K562 (cell line): ENCODE data around the gene GDPD2. TPM values are rescaled to one million over a fixed set of nuclear protein-coding genes. Genes with fewer than 3 reads are reported as not detected.

Experiments
- ATAC-seq: fragments of 200-7000 bp; cut with Tn5 transposase; 3 replicates; pipeline ENCODE4 v1.9.1; 2020; ENCODE audit warnings: moderate library complexity
- BruUV-seq: library from RNA; stranded (reverse); fragments of 400-500 nt; replicated peaks from 2 replicates; lab custom pipeline; 2021; lab: Mats Ljungman, UMichigan
- CTCF ChIA-PET: fragments of 300-600 bp; formaldehyde crosslinking; extraction: SDS; loops from one replicate; lab custom pipeline; 2021; ENCODE audit warnings: low intra/inter-chr PET ratio; lab: Yijun Ruan, JAX
- POLR2A ChIA-PET: fragments of 300-600, 350-650 bp; sonication (Branson Sonifier 250); formaldehyde crosslinking; extraction: SDS; loops from one replicate; lab custom pipeline; 2021; ENCODE audit warnings: antibody characterized with exemption, inconsistent platforms; lab: Yijun Ruan, JAX
- DNase-seq, 4 experiments: peaks; one replicate each; pipeline versions ENCODE4 v3.0.0 to v3.0.0-alpha.2; 2011 to 2018; ENCODE audit warnings: low spot score in 3 of 4, mixed read lengths in 3 of 4; ENCODE audit errors: extremely low read depth in 1 of 4
- FAIRE-seq: peaks from 2 replicates; lab custom pipeline; 2011; peaks lifted over from hg19 to GRCh38; lab: Jason Lieb, UNC
- H2AFZ ChIP-seq: 2 replicates; pipeline ENCODE4 v1.6.0; 2011; ENCODE audit warnings: low read depth, low read length, control low read depth, inconsistent platforms
- H3K27ac ChIP-seq: fragments of 200-600 bp; 3 replicates; pipeline ENCODE4 v1.8.0; 2011; ENCODE audit warnings: low read depth, mild to moderate bottlenecking, control low read depth, inconsistent platforms, low read length, moderate library complexity, mixed read lengths; ENCODE audit errors: extremely low read depth
- H3K27me3 ChIP-seq, 2 experiments: fragments of 300-600 bp in 1 of 2; 2 replicates in 1 of 2; 3 replicates in 1 of 2; pipeline versions ENCODE4 v1.6.0 to v1.8.0; 2011; ENCODE audit warnings: inconsistent platforms in 2 of 2, low read length in 2 of 2, mild to moderate bottlenecking in 1 of 2, mixed read lengths in 1 of 2, moderate library complexity in 1 of 2; ENCODE audit not compliant: control insufficient read depth in 2 of 2, insufficient read depth in 2 of 2
- H3K36me3 ChIP-seq: fragments of 300-600 bp; 3 replicates; pipeline ENCODE4 v1.8.0; 2011; ENCODE audit warnings: mild to moderate bottlenecking, low read length, inconsistent platforms; ENCODE audit not compliant: control insufficient read depth, insufficient read depth
- H3K4me1 ChIP-seq, 2 experiments: fragments of 200-600 bp in 1 of 2; replicated peaks in 1 of 2; 2 replicates in 1 of 2; 3 replicates in 1 of 2; pipeline versions ENCODE4 v1.5.1 to v1.8.0; 2011; ENCODE audit warnings: inconsistent platforms in 2 of 2, low read length in 2 of 2, mild to moderate bottlenecking in 1 of 2, mixed read lengths in 1 of 2, moderate library complexity in 1 of 2; ENCODE audit not compliant: control insufficient read depth in 2 of 2, insufficient read depth in 2 of 2
- H3K4me2 ChIP-seq: 2 replicates; pipeline ENCODE4 v1.6.1; 2011; ENCODE audit warnings: low read length, control low read depth, inconsistent platforms, mixed read lengths; ENCODE audit not compliant: insufficient read depth
- H3K4me3 ChIP-seq: fragments of 200-600 bp; sonication (generic), shearing (Covaris generic); 2 replicates; pipeline ENCODE4 v1.5.1; 2016; ENCODE audit warnings: control low read depth, inconsistent platforms
- H3K79me2 ChIP-seq: fragments of 200-600 bp; 3 replicates; pipeline ENCODE4 v1.8.0; 2011; ENCODE audit warnings: low read length, inconsistent platforms; ENCODE audit not compliant: control insufficient read depth, insufficient read depth
- H3K9ac ChIP-seq, 2 experiments: 2 replicates each; pipeline versions ENCODE4 v1.6.0 to v1.6.1; 2011; ENCODE audit warnings: low read depth in 2 of 2, low read length in 2 of 2, control low read depth in 1 of 2, inconsistent platforms in 1 of 2, mild to moderate bottlenecking in 1 of 2, mixed read lengths in 1 of 2; ENCODE audit not compliant: insufficient read depth in 1 of 2
- H3K9me1 ChIP-seq: one replicate; pipeline ENCODE4 v1.6.0; 2011; ENCODE audit warnings: inconsistent platforms, mild to moderate bottlenecking, low read length, moderate library complexity; ENCODE audit not compliant: control insufficient read depth, insufficient read depth
- H3K9me3 ChIP-seq: replicated peaks from 2 replicates; pipeline ENCODE4 v1.5.1; 2011; ENCODE audit warnings: low read depth, low read length, inconsistent platforms; ENCODE audit not compliant: control insufficient read depth, insufficient read depth
- H4K20me1 ChIP-seq: replicated peaks from 2 replicates; pipeline ENCODE4 v1.6.1; 2011; ENCODE audit warnings: low read length, inconsistent platforms, mixed read lengths; ENCODE audit not compliant: control insufficient read depth, insufficient read depth
- ARNT ChIP-seq, 2 experiments: fragments of 450-650 bp; IDR thresholded peaks; 2 replicates each; pipeline ENCODE4 v1.6.1; 2016; ENCODE audit warnings: mild to moderate bottlenecking in 1 of 2
- BMI1 ChIP-seq: fragments of 150-350 bp; IDR thresholded peaks from 2 replicates; pipeline ENCODE4 v1.6.1; 2014; ENCODE audit warnings: low read length
- DMBX1 ChIP-seq: fragments of 250-450 bp; sonication (Bioruptor Pico); IDR thresholded peaks from 2 replicates; pipeline ENCODE4 v1.8.0; 2022; ENCODE audit warnings: inconsistent platforms, mild to moderate bottlenecking, moderate library complexity, borderline replicate concordance
- NELFE ChIP-seq: IDR thresholded peaks from 2 replicates; pipeline ENCODE4 v1.6.1; 2011; ENCODE audit warnings: mild to moderate bottlenecking; ENCODE audit not compliant: insufficient read depth, insufficient read length
- PRMT5 ChIP-seq: sonication (generic); formaldehyde crosslinking; IDR thresholded peaks from 2 replicates; pipeline ENCODE4 v1.5.0; 2020; ENCODE audit warnings: missing genetic modification reagents
- SNIP1 ChIP-seq: fragments of 450-650 bp; IDR thresholded peaks from 2 replicates; pipeline ENCODE4 v1.7.1; 2017; ENCODE audit warnings: low read depth, mild to moderate bottlenecking
- SRSF9 ChIP-seq: fragments of 200-400 bp; formaldehyde crosslinking; IDR thresholded peaks from 2 replicates; pipeline ENCODE4 v1.6.1; 2017; ENCODE audit warnings: low read depth, low read length, borderline replicate concordance
- XRCC3 ChIP-seq: fragments of 450-650 bp; IDR thresholded peaks from 2 replicates; pipeline ENCODE4 v1.6.1; 2017; ENCODE audit warnings: mild to moderate bottlenecking, moderate library complexity
- ZNF124 ChIP-seq: sonication (generic); formaldehyde crosslinking; IDR thresholded peaks from 2 replicates; pipeline ENCODE4 v1.8.1; 2022; ENCODE audit warnings: missing genetic modification reagents
- ZNF551 ChIP-seq: fragments of 250-450 bp; sonication (Bioruptor Pico); IDR thresholded peaks from 2 replicates; pipeline ENCODE4 v1.5.0; 2021; ENCODE audit warnings: mild to moderate bottlenecking, moderate library complexity
- WGBS: fragments of 100-300 bp; shearing (Covaris generic); methylation state at CpG from one replicate; pipeline ENCODE4 v1.1.6; 2016; ENCODE audit warnings: low coverage, mixed read lengths; ENCODE audit not compliant: insufficient coverage; ENCODE audit errors: missing lambda C conversion rate; 5-methylcytosine and 5-hydroxymethylcytosine counted together
- in situ Hi-C: fragments of 300-500 bp; cut with MboI; formaldehyde crosslinking; loops from 4 replicates; pipeline ENCODE4 v1.15.0; 2018; ENCODE audit warnings: inconsistent platforms, mixed read lengths
- intact Hi-C: fragments of 100-400 bp; cut with micrococcal nuclease; formaldehyde crosslinking; loops from 2 replicates; pipeline ENCODE4 v1.14.2; 2022
- polyA plus RNA-seq, 8 experiments: library from polyadenylated mRNA; depleted of rRNA in 4 of 8; stranded (reverse) in 5 of 8; unstranded in 3 of 8; fragments of >200 nt; fragmentation: Nextera tagmentation in 2 of 8; fragmentation: Illumina TruSeq in 1 of 8; extraction: Ambion mirVana in 2 of 8; extraction: Trizol in 1 of 8; gene quantifications; 2 replicates each; pipeline versions ENCODE4 v1.2.1 to v1.2.3, GENCODE V29; 2011 to 2014; ENCODE audit warnings: inconsistent platforms in 1 of 8, missing spikeins in 1 of 8
- total RNA-seq, 7 experiments: library from RNA; depleted of rRNA in 6 of 7; stranded (reverse); fragments of >200 nt in 6 of 7; fragmentation: Illumina TruSeq in 2 of 7; extraction: Trizol in 2 of 7; gene quantifications; 2 replicates each; pipeline versions ENCODE4 v1.2.1 to v1.2.3, GENCODE V29; 2011 to 2021; ENCODE audit warnings: low replicate concordance in 1 of 7
- TF ChIP-seq, protein P1 (sequence below): fragments of 250-450 bp; sonication (Bioruptor Pico); IDR thresholded peaks from 2 replicates; pipeline ENCODE4 v1.5.0; 2022; ENCODE audit warnings: mild to moderate bottlenecking

The GDPD2 gene
- total and polyA plus RNA-seq, 9 of the 15 experiments (the other 6 are each of a cell fraction or from before 2014, with no cell fraction given), result not detected

DNA sequence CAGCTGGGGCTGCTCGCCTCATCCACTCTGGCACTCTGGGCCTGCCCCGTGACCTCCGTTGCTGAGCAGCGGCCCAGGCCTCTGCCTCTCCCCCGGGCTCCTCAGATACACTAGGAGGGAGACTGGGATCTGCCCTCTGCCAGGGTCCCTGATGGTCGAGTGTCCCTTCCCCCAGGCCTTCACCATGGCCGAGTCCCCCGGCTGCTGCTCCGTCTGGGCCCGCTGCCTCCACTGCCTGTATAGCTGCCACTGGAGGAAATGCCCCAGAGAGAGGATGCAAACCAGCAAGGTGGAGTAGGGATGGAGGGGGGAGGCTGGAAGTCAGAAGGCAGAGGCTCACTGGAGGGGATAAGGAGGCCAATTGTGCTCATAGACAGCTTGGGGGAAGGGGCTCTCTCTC lies 1.7 kb downstream of the GDPD2 start:
- Histone ChIP-seq H4K20me1 (no peaks in the 10 kb centered on the region), H3K9ac (no peak overlapping the region; a peak in 1 of 4 replicates), H2AFZ (no peak overlapping the region), H3K4me3 (no peak overlapping the region), H3K4me1 (no peaks in the 10 kb centered on the region; a peak in 1 of 5 replicates), H3K4me2 (no peak overlapping the region), H3K9me1 (no peaks in the 10 kb centered on the region), H3K27ac (no peak overlapping the region), H3K79me2 (no peaks in the 10 kb centered on the region), H3K9me3 (no peaks in the 10 kb centered on the region), H3K36me3 (peaks cover 7% of the 10 kb centered on the region; the same call in 1 of the 3 replicates), H3K27me3 (no peaks in the 10 kb centered on the region; a peak in 1 of 5 replicates)
- no TSS peak for BruUV-seq
- POLR2A ChIA-PET, result no interaction called here
- TF ChIP-seq PRMT5 (CRISPR knock-in tag) (no peak), ARNT (IDR thresholded peaks at IDR 0.05) (no peak), BMI1 (no peak), NELFE (no peak), SRSF9 (no peak), DMBX1 (no peak), ZNF551 (CRISPR knock-in tag) (no peak), SNIP1 (no peak), XRCC3 (no peak), ZNF124 (no peak)
- TF ChIP-seq, protein P1, sequence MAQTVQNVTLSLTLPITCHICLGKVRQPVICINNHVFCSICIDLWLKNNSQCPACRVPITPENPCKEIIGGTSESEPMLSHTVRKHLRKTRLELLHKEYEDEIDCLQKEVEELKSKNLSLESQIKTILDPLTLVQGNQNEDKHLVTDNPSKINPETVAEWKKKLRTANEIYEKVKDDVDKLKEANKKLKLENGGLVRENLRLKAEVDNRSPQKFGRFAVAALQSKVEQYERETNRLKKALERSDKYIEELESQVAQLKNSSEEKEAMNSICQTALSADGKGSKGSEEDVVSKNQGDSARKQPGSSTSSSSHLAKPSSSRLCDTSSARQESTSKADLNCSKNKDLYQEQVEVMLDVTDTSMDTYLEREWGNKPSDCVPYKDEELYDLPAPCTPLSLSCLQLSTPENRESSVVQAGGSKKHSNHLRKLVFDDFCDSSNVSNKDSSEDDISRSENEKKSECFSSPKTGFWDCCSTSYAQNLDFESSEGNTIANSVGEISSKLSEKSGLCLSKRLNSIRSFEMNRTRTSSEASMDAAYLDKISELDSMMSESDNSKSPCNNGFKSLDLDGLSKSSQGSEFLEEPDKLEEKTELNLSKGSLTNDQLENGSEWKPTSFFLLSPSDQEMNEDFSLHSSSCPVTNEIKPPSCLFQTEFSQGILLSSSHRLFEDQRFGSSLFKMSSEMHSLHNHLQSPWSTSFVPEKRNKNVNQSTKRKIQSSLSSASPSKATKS, result no peak
- FAIRE-seq (no peak), ATAC-seq (no peak), DNase-seq (no peak)
- intact Hi-C loops, result no loop called here
- 0% methylated on average over 1 of the region's 10 CpGs for WGBS
- in situ Hi-C loops, result no loop called here
- CTCF ChIA-PET, result no interaction called here
